ENCODE results near the gene FARP1.
"Not testable (repeated sequence)": the region's sequence is repeated elsewhere in the genome, so short reads cannot be mapped to it uniquely, and the experiment has no call there.

FARP1 gene

GRCh38 chr13:98406427-98406826 is 263.5 kb downstream of the FARP1 start:
- DNase-seq = no peak

- no peak for DNase-seq
These were observed 264.1 kb downstream of the FARP1 start for GRCh38 chr13:98406971-98407370.

- no peak for DNase-seq
These were observed 264.7 kb downstream of the FARP1 start for GRCh38 chr13:98407575-98407974.

- no peak for DNase-seq
These were observed 266.4 kb downstream of the FARP1 start for GRCh38 chr13:98409281-98409680.

GRCh38 chr13:98410612-98411011 is 267.7 kb downstream of the FARP1 start:
- DNase-seq = no peak

GRCh38 chr13:98411013-98411412 is 268.1 kb downstream of the FARP1 start:
- DNase-seq = no peak

- DNase-seq = peak; percentile 6 to 14
These were observed 268.8 kb downstream of the FARP1 start for GRCh38 chr13:98411617-98412265.

GRCh38 chr13:98413278-98413677 is 270.4 kb downstream of the FARP1 start:
- DNase-seq = not testable (repeated sequence)

GRCh38 chr13:98413796-98414195 is 270.9 kb downstream of the FARP1 start:
- DNase-seq = no peak

GRCh38 chr13:98415326-98416070 is 272.6 kb downstream of the FARP1 start:
- DNase-seq = no peak

GRCh38 chr13:98416408-98416807 is 273.5 kb downstream of the FARP1 start:
- no peak for DNase-seq

- no peak for DNase-seq
These were observed 277.1 kb downstream of the FARP1 start for GRCh38 chr13:98419786-98420553.

GRCh38 chr13:98420554-98421175 is 277.8 kb downstream of the FARP1 start:
- no peak for DNase-seq

- no peak for DNase-seq
These were observed 279.2 kb downstream of the FARP1 start for GRCh38 chr13:98422046-98422445.

- no peak for DNase-seq
These were observed 280.5 kb downstream of the FARP1 start for GRCh38 chr13:98423417-98423816.

GRCh38 chr13:98427331-98427995 is 284.6 kb downstream of the FARP1 start:
- DNase-seq = no peak

- no peak for DNase-seq
These were observed 285.5 kb downstream of the FARP1 start for GRCh38 chr13:98428256-98428966.

GRCh38 chr13:98429081-98429480 is 286.2 kb downstream of the FARP1 start:
- no peak for DNase-seq

- DNase-seq = no peak
These were observed 286.6 kb downstream of the FARP1 start for GRCh38 chr13:98429531-98429930.

- no peak for DNase-seq
These were observed 287.3 kb downstream of the FARP1 start for GRCh38 chr13:98429977-98430736.

- DNase-seq = no peak
These were observed 289.7 kb downstream of the FARP1 start for GRCh38 chr13:98432638-98433037.
